GM19324 (cell line): ENCODE results near the gene C20orf202.

Experiments used
- ATAC-seq: cut with Tn5 transposase; IDR thresholded peaks from one replicate; pipeline ENCODE4 v1.9.1; 2021; ENCODE audit warnings: mild to moderate bottlenecking, moderate library complexity; ENCODE audit not compliant: unreplicated experiment, low FRiP score

Gene C20orf202

DNA sequence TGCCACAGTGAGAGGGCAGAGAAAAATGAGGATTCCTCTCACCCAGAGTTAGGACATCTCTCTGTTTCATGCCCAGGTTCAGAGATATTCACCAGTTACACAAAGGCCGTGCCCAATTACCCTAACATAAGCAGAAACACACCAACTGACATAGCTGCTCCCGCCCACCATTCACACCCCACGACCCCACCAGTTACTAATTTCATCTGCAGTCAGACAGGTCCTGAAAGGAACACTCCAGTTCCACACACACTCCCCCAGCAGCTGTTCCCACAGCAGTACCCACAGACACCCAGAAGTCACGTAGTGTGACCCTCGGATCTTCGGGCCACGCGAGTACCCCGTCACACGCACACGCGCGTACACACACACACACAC is 19.0 kb upstream of the C20orf202 start:
- no peak for ATAC-seq

DNA sequence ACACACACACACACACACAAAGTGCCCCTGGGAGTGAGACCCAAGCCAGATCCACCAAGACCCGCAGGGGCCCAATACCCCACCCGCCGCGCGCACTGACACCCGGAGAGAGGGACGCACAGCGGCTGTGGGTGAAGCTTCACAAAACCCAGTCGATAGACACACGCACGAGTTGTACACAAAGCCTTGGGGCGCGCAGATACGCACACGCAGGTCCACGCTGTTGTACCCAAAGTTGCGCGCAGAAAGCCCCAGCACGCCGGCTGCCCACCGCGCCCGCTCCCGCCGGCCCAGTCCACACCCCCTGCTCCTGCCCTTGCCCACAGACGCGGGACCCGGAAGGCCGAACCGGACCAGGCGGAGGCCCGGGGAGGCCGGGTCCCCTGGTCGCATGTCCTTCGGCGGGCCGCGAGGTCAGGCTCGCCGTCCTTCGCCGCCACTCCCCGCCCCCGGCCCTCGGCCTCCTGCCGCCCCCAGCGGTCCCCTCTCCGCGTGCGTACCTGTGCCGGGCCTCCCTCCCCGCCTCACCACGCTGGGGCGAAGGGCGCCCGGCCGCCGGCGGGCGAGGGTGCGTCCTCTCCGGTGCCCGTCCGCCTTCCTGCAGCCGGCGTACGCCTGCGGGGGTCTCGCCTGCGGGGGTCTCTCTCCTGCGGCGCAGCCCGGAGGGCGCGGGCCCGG is 18.5 kb upstream of the C20orf202 start, which contains the start of gene TMEM74B:
Gene TMEM74B, minus strand, starts transcription at position 344 of the 678 bp plus-strand sequence. CDS start 1,180 bp downstream, outside the sequence.
- no peak for ATAC-seq

DNA sequence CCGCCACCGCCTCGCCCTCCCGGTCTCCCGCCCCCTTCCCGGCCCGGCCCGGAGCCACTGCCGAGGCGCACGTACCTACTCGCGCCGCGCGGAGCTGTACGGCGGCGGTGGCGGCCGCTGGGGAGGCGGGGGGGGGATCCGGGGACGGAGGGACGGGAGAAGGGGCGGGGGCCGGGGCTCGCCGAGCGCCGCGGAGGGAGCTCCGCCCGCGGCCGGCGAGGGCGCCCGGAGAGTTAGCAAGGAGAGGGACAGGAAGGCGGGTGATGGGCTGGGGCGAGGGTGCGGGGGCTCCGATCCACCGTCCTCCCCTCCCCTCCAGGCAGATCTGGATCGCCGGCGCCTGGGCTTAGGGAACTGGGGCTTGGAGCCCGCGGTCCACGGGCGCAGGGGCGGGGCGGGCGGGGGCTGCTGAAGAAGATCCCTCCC is 17.9 kb upstream of the C20orf202 start:
- no peak for ATAC-seq

DNA sequence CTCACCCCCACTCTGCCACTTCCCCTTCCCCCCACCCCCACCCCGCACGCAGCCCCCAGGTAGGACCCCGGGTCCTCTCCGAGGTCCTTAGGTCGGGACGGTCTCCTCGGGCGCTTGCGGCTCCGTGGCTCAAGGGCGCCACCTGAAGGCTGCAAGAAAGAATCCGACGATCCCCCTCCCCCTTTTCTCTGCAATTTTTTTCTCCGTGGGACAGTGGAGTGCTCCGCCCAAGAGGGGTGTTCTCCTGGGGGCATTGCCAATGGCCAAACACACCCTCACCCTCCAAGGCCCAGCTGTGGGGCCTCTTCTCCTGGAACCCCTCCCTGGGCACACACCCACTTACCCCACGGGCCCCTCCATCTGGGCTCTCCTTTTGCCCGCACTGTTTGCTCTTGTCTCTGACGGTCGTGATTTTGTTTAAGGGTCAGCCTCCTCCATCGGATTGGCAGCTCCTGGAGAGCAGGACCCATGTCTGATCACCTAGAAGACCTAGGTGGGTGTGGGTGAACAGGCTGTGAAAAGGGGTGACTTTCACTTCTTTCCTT is 17.4 kb upstream of the C20orf202 start:
- ATAC-seq = no peak

DNA sequence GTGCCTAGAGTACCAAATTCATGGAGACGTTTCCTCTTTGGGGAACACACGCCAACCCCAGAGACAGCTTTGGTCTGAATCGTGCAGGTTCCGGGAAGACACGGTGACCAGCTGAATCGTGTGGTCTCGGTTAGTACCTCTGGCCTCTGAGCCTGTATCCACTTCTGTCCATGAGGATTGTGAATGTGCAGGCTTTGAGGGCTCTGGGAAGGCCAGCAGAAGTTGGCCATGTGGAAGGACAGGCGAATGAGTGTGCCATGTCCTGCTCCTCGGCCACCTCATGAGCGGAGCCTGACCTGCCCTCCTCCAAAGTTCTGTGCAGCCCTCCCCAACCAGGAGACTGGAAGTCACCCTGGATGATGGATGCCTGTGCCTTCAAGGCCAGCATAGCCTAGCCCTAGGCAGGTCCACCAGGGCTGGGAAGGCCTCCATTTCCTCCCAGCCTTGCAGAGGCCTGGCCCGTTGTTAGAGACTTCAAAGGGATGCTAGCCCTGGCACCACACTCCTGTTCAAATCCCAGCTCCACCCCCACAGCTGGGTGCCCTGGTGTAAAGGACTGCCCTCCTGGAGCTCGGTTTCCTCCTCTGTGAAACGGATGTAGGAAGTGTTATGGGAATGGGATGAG is 16.8 kb upstream of the C20orf202 start:
- ATAC-seq = no peak

DNA sequence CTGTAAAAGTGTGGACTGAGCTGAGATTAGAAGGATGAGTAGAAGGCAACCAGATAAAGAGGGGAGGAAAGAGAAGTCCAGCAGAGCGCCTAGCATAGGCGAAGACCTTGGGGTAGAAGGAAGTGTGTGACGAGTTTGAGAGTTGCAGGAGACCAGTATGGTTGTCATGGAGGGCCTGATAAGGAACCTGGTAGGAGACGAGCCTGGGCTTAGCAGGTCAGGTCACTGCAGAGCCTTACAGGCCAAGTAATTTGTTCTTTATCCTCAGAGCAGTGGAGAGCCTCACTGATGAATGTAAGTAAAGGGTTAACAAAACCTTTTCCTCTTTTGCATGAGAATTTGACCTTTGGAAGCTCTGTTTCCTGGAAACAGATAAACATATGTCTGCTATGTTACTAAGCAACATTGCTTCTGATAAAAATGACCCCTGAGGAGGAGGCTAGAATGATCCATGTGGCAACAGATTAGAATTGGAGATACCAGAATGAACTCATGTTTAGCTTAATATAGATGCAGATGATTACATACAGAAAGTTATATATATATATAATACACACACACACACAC is 15.6 kb upstream of the C20orf202 start:
- no peak for ATAC-seq

DNA sequence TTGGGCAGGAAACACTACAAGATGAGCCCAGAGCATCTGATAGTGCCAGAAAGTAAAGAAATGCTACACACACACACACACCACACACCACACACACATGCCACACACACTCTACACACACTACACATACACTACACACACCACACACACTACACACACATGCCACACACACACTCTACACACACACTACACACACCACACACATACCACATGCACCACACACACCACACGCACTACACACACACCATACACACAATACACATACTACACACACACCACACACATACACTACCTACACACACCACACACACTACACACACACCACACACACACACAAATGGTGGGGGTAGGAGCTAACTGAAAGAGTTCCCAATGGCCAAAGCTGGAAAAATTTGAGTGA is 14.9 kb upstream of the C20orf202 start:
- no peak for ATAC-seq

DNA sequence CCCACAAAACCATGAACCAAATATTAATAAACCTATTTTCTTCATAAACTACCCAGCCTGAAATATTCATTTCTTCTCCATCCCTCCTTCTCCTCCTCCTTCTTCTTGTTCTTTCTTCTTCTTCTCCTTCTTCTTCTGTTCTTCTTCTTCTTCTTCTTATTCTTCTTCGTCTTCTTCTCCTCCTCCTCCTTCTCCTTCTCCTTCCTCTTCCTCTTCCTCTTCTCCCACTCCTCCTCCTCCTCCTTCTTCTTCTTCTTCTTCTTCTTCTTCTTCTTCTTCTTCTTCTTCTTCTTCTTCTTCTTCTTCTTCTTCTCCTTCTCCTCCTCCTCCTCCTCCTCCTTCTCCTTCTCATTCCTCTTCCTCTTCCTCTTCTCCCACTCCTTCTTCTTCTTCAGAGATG is 13.4 kb upstream of the C20orf202 start:
- ATAC-seq = no peak

DNA sequence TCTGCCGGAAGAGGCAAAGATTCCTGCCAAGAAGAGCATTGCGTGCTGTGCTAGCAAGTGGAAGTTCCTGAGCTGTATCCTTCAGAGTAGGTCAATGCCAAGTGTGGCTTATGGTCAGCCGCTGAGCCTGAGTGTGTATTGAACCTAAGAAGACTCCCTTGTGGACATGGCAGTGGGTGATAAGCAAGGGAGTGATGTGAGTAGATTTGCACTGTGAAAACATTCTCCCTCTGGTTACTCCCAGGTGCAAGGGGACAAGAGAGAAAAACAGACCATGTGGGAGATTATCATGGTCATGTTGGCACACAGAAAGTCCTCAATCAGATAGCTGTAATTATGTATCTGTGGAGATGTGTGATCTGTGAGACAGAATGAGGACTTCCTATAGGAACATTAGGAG is 12.4 kb upstream of the C20orf202 start:
- ATAC-seq = no peak

DNA sequence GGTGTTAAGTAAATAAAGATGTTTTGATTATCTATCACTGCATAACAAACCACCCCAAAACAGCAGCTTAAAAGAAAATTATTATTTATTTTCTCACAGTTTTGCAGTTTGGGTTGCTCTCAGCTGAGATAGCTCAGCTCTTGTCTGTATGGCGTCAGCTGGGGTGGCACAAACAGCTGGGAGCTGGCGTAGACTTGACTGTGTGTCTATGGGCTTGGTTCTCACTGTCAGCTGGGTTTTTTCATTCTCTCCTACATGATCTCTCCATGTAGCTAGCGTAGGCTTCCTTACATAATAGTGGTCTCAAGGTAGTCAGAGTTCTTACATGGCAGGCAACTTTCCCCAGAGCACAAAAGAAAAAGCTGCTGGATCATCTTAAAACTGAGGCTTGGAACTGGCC is 12.0 kb upstream of the C20orf202 start:
- ATAC-seq = no peak

DNA sequence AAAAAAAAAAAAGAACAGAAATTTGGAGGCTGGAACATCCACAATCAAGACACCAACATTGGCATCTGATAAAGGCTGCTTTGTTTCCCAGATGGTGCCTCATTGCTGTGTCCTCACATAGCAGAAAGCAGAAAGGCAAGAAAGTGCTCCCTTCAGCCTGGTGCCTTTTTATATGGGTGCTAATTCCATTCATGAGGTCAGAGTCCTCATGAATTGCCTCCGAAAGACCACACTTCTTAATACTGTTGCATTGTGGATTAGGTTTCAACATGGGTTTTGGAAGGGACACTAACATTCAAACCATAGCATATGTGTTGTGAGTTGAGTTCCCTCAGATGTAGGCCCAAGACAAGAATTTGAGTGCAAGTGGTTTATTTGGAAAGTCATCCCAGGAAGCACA is 8.0 kb upstream of the C20orf202 start:
- no peak for ATAC-seq

DNA sequence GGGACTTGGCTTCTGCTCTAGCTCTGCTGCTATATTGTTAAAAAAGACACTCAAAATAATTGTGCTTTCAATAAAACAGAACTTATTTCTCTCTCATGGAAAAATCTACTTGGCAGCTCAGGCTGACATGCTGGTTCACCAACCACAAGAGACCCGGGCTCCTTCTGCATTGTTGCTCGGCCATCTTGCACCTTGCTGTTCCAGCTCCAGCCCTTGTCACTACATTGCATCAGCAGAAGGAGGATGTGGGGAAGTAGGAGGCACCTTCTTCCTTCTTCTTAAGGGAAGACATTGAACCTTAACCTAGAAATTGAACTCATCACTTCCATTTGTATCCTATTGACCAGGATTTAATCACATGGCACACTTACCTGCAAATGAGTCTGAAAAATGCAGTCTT is 6.6 kb upstream of the C20orf202 start:
- ATAC-seq = no peak

DNA sequence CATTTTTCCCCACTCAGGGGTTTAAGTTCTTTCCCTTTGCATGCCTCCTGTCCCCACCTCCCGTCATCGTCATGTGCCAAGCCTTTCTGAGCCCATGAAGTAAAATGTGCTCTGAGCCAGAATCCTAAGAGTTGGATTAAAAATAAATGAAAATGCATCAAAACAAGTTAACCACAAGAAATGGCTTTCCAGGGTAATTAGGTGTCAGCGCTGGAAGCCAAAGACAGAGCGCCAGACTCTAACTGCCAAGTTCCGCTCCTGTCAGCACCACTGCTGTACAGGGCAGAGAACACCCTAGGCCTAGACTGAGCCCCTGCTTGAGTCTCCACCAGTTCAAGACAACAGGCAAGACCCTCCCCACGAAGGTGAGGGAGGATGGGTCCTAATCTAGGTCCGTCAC is 5.5 kb upstream of the C20orf202 start:
- no peak for ATAC-seq

DNA sequence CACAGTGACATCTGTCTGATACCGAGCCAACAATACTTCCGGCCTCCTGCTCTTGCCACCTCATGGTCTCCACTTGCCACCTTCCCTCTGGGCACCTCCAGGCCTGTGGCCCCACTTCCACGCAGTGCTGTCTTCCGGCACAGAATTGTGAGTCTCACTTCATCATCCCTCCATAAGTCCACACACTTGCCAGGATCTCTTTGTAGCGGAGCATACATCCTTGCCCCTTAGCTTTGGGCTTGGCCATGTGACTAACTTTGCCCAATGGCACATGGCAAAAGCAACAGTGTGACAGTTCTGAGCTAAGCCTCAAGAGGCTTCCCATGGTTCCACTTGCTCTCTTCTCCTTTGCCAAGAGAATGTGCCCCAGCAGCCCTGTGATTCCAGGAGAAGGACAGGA is 4.5 kb upstream of the C20orf202 start:
- ATAC-seq = no peak

- ATAC-seq = no peak
Observed at GRCh38 chr20:1199212-1199873, 3.9 kb upstream of the C20orf202 start.

DNA sequence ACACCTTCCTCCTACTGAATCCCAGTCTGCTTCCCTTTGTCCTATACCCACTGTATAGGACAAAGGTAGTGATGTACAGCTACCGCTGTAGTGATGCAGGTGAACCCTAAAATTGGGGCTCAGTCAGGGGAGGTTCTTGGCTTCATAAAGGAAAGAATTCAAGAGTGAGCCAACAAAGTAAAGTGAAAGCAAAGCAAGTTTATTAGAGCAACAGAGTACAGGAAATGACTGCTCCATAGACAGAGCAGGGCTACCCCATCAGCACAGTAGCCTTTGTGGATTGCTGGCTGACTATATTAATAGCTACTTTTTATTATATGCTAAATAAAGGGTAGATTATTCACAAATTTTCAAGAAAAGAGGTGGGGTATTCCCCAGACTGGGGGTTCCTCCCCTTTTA is 3.3 kb upstream of the C20orf202 start:
- ATAC-seq = no peak

- ATAC-seq = no peak
Observed at GRCh38 chr20:1203630-1204029, 376 bp downstream of the C20orf202 start.

GRCh38 chr20:1204113-1204512 is 859 bp downstream of the C20orf202 start:
- no peak for ATAC-seq

DNA sequence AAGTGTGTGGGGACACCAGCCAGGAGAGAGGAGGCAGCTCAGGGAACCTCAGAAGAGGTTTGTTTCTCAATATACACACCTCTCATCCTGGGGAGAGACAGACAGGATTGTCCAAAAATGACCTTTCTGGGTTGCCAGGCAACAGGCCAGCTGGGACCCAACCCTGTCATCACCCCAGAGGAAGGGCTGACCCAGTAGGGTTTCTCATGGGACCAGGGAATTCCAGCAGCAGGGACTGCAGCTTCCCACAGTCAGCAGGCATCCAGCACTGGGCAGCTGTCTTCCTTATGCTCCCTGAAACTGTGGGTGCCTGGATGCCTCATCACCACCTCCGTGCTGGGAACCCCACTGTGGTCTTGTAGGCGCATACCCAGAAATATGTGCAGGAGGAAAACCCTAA is 1.3 kb downstream of the C20orf202 start:
- ATAC-seq = no peak

- ATAC-seq = no peak
Observed at GRCh38 chr20:1205802-1206201, 2.5 kb downstream of the C20orf202 start.
